Astrocyte (in vitro differentiated cells and primary cell): ENCODE data around the gene SLC45A3. TPM values are rescaled to one million over a fixed set of nuclear protein-coding genes. Genes with fewer than 3 reads are reported as not detected.

ENCODE experiments used
- DNase-seq: peaks from one replicate; pipeline ENCODE4 v3.0.0-alpha.2; 2010; ENCODE audit warnings: low read depth
- FAIRE-seq: peaks from 2 replicates; lab custom pipeline; 2011; peaks lifted over from hg19 to GRCh38; lab: Jason Lieb, UNC
- H2AFZ ChIP-seq: 2 replicates; pipeline ENCODE4 v1.6.0; 2012; ENCODE audit warnings: low read depth, low read length, inconsistent platforms
- H3K27ac ChIP-seq: 2 replicates; pipeline ENCODE4 v1.5.1; 2011; ENCODE audit warnings: low read depth, low read length, inconsistent platforms
- H3K27me3 ChIP-seq: 2 replicates; pipeline ENCODE4 v1.6.0; 2011; ENCODE audit warnings: low read length, inconsistent platforms; ENCODE audit not compliant: insufficient read depth
- H3K36me3 ChIP-seq: 2 replicates; pipeline ENCODE4 v1.5.1; 2011; ENCODE audit warnings: low read length, inconsistent platforms; ENCODE audit not compliant: insufficient read depth
- H3K4me1 ChIP-seq: 2 replicates; pipeline ENCODE4 v1.5.1; 2011; ENCODE audit warnings: low read length, inconsistent platforms; ENCODE audit not compliant: insufficient read depth
- H3K4me2 ChIP-seq: 2 replicates; pipeline ENCODE4 v1.6.0; 2012; ENCODE audit warnings: low read length, inconsistent platforms
- H3K4me3 ChIP-seq: 2 replicates; pipeline ENCODE4 v1.5.1; 2011; ENCODE audit warnings: low read depth, mild to moderate bottlenecking, low read length, inconsistent platforms; ENCODE audit not compliant: insufficient read depth
- H3K79me2 ChIP-seq: 2 replicates; pipeline ENCODE4 v1.6.0; 2012; ENCODE audit warnings: mild to moderate bottlenecking, low read length, inconsistent platforms; ENCODE audit not compliant: insufficient read depth
- H3K9ac ChIP-seq: 2 replicates; pipeline ENCODE4 v1.6.0; 2012; ENCODE audit warnings: mild to moderate bottlenecking, low read length, inconsistent platforms
- H3K9me3 ChIP-seq: 2 replicates; pipeline ENCODE4 v1.5.1; 2012; ENCODE audit warnings: low read depth, mild to moderate bottlenecking, low read length, inconsistent platforms; ENCODE audit not compliant: insufficient read depth
- H4K20me1 ChIP-seq: 2 replicates; pipeline ENCODE4 v1.6.0; 2012; ENCODE audit warnings: low read length, inconsistent platforms; ENCODE audit not compliant: insufficient read depth
- H3K27ac Mint-ChIP-seq: one replicate; pipeline ENCODE4 v1.8.0; 2021; ENCODE audit warnings: mild to moderate bottlenecking, mixed read lengths; ENCODE audit not compliant: unreplicated experiment
- H3K27me3 Mint-ChIP-seq: one replicate; pipeline ENCODE4 v1.8.0; 2021; ENCODE audit warnings: low read depth, mixed read lengths; ENCODE audit not compliant: unreplicated experiment
- H3K36me3 Mint-ChIP-seq: one replicate; pipeline ENCODE4 v1.8.0; 2021; ENCODE audit warnings: low read depth, mixed read lengths; ENCODE audit not compliant: unreplicated experiment
- H3K4me1 Mint-ChIP-seq: one replicate; pipeline ENCODE4 v1.8.0; 2021; ENCODE audit warnings: low read depth, mixed read lengths; ENCODE audit not compliant: unreplicated experiment
- H3K4me3 Mint-ChIP-seq: one replicate; pipeline ENCODE4 v1.8.0; 2021; ENCODE audit warnings: mild to moderate bottlenecking, moderate library complexity, mixed read lengths; ENCODE audit not compliant: unreplicated experiment
- H3K9me3 Mint-ChIP-seq: one replicate; pipeline ENCODE4 v1.8.0; 2021; ENCODE audit warnings: mild to moderate bottlenecking, mixed read lengths; ENCODE audit not compliant: unreplicated experiment
- EZH2 ChIP-seq: IDR thresholded peaks from 2 replicates; pipeline ENCODE4 v1.6.1; 2012; ENCODE audit warnings: mild to moderate bottlenecking, low read length, inconsistent platforms; ENCODE audit not compliant: insufficient read depth
- total RNA-seq: library from RNA; stranded (reverse); gene quantifications from 2 replicates; pipeline ENCODE4 v1.2.1, GENCODE V29; 2021
- TF ChIP-seq, protein P1 (sequence below): IDR thresholded peaks from 2 replicates; pipeline ENCODE4 v1.5.1; 2011; ENCODE audit warnings: low read depth, mild to moderate bottlenecking, inconsistent platforms, low read length, moderate library complexity; ENCODE audit not compliant: insufficient read depth

SLC45A3 gene
- total RNA-seq, 1 donor from 2014 or later, result 7.1 TPM

DNA sequence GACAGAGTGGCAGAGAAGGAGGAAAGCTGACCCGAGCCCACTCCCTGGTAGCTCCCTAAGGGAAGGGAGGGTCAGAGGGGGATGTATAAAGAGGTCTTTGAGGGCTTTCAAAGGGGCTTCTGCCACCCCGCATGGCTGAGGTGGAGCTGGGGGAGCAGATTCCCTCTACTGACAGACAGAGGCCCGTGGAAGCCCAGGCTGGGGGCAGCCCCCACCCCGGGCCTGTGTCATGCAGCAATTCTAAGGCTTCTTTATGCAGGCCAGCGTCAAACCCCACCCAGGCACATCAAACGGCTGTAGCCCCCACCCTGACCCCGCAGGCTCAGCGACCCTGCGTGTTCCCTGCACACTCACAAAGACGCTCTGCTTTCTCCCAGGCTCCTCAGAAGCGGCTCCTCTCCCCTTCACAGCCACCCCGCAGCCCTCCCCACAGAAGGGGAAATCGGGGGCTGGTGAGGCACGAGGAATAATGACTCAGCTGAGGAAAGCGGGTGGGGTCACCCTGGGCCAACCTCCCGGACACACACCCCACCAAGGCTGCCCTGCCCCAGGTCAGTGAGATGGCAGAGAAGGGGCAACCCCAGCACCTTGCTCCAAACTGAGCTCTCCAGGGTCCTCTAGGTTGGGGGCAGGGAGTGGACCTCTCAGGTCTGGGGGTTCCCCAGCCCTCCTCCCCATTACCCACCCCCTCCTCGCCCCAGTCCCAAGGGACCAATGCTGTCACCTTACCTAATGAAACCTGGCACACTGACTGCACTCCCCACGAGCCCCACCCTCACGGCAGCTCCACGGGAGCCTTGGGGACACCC is 10.8 kb downstream of the SLC45A3 start:
- DNase-seq (no peak), FAIRE-seq (no peak)
- Histone ChIP-seq H3K27me3 (no peaks in the 10 kb centered on the region), H3K27ac (no peak overlapping the region), H3K4me2 (peak overlapping the region; percentile 26), H3K36me3 (peaks cover 2% of the 10 kb centered on the region), H3K9me3 (no peaks in the 10 kb centered on the region), H2AFZ (no peak overlapping the region), H3K4me1 (peaks cover 10% of the 10 kb centered on the region), H3K9ac (no peak overlapping the region), H4K20me1 (peaks cover 50% of the 10 kb centered on the region), H3K79me2 (peaks cover 10% of the 10 kb centered on the region), H3K4me3 (no peak overlapping the region)
- Mint-ChIP-seq H3K4me1 (peaks cover 35% of the 10 kb centered on the region), H3K27ac (peak overlapping the region; percentile 34), H3K9me3 (no peaks in the 10 kb centered on the region), H3K4me3 (no peak overlapping the region), H3K27me3 (peaks cover 1% of the 10 kb centered on the region), H3K36me3 (no peaks in the 10 kb centered on the region)
- TF ChIP-seq, protein P1, sequence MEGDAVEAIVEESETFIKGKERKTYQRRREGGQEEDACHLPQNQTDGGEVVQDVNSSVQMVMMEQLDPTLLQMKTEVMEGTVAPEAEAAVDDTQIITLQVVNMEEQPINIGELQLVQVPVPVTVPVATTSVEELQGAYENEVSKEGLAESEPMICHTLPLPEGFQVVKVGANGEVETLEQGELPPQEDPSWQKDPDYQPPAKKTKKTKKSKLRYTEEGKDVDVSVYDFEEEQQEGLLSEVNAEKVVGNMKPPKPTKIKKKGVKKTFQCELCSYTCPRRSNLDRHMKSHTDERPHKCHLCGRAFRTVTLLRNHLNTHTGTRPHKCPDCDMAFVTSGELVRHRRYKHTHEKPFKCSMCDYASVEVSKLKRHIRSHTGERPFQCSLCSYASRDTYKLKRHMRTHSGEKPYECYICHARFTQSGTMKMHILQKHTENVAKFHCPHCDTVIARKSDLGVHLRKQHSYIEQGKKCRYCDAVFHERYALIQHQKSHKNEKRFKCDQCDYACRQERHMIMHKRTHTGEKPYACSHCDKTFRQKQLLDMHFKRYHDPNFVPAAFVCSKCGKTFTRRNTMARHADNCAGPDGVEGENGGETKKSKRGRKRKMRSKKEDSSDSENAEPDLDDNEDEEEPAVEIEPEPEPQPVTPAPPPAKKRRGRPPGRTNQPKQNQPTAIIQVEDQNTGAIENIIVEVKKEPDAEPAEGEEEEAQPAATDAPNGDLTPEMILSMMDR, result no peak
- TF ChIP-seq EZH2, result no peak

DNA sequence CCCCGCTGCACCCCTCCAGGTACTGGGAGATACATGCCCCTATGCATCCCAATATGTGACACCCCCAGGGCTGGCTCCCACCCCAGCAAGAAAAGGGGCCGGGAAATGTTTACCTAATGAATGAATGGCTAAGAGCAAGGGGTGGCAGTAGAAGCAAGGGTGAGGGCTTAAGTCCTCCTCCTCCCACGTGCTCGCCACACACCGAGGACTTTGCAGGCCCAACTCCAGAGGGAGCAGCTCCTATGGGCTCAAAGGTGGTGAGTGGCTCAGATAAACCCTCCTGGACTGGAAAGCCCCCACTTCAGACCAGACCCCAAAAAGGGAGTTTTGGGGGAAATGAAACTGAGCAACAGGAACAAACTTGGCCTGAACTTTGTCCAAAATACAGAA is 11.4 kb downstream of the SLC45A3 start:
- H3K9me3 Mint-ChIP-seq, result no peaks in the 10 kb centered on the region
- no peak overlapping the region for H3K9ac ChIP-seq
- H3K9me3 ChIP-seq, result no peaks in the 10 kb centered on the region
- H4K20me1 ChIP-seq, result peaks cover 50% of the 10 kb centered on the region
- H3K4me3 Mint-ChIP-seq, result no peak overlapping the region
- H3K27me3 Mint-ChIP-seq, result peaks cover 1% of the 10 kb centered on the region
- no peak overlapping the region for H3K4me3 ChIP-seq
- no peaks in the 10 kb centered on the region for H3K27me3 ChIP-seq
- H3K36me3 Mint-ChIP-seq, result no peaks in the 10 kb centered on the region
- peaks cover 2% of the 10 kb centered on the region for H3K36me3 ChIP-seq
- peaks cover 14% of the 10 kb centered on the region for H3K4me1 ChIP-seq
- no peak overlapping the region for H3K27ac Mint-ChIP-seq
- H3K4me1 Mint-ChIP-seq, result peaks cover 35% of the 10 kb centered on the region
- no peak overlapping the region for H3K27ac ChIP-seq
- TF ChIP-seq, protein P1, result no peak
- no peak for TF ChIP-seq EZH2
- H3K79me2 ChIP-seq, result peaks cover 10% of the 10 kb centered on the region
- no peak for FAIRE-seq
- no peak overlapping the region for H3K4me2 ChIP-seq
- H2AFZ ChIP-seq, result no peak overlapping the region
- no peak for DNase-seq
